GM18907 (cell line): Measurements from ENCODE around the gene SCN7A.
"Not testable (repeated sequence)": the region's sequence is repeated elsewhere in the genome, so short reads cannot be mapped to it uniquely, and the experiment has no call there.

Experiments used
- ATAC-seq: cut with Tn5 transposase; IDR thresholded peaks from one replicate; pipeline ENCODE4 v1.9.1; 2021; ENCODE audit warnings: mild to moderate bottlenecking, moderate library complexity; ENCODE audit not compliant: unreplicated experiment

SCN7A gene

GRCh38 chr2:166454006-166454595 is 39.9 kb downstream of the SCN7A start:
- no peak for ATAC-seq

DNA sequence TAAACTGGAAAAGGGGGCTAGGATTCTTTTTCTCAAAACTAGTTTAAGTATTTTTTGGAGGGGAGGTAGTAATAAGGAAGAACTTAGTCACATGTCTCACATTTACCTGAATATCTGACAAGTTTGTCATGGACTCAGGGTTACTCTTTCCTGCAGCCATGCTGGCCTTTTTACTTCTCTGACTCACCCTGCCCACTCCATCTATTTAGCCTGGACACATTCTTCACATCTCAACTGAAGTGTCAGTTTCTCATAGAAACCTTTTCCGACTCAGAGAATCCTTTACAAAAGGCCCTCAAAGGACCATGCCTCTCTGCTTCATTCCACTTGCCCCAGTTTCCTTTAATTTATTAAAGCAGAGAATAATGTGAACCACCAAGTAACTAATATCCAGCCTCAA is 42.6 kb downstream of the SCN7A start:
- no peak for ATAC-seq

DNA sequence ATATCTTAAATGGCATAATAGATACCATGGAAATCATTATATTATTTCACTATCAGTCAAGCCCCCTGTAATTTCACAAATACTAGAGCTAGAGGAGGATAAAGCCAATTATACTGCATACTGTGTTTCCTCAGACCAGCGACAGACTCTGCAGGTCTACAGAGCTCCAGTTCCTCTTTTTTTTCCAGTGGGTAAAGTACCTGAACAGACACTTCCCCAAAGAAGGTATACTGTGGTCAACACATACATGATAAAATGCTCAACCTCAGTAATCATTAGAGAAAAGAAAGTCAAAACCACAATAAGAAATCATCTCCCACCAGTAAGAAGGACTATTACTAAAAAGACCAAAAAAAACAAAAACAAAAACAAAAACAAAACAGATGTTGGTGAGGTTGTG is 44.6 kb downstream of the SCN7A start:
- peak; percentile 92 for ATAC-seq

DNA sequence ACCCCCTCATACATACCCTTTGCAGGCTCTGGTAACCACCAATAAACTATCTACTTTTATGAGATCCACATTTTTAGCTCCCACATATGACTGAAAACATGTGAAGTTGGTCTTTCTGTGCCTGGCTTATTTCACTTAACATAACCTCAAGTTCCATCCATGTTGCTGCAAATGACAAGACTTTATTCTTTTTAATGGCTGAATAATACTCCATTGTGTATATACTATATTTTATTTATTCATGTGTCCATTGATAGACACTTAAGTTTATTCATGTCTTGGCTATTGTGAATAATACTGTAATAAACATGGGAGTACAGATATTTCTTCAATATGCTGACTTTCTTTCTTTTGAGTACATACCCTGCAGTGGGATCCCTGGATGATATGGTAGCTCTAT is 45.9 kb downstream of the SCN7A start:
- no peak for ATAC-seq

- no peak for ATAC-seq
These were observed 49.7 kb downstream of the SCN7A start for GRCh38 chr2:166444306-166444705.

DNA sequence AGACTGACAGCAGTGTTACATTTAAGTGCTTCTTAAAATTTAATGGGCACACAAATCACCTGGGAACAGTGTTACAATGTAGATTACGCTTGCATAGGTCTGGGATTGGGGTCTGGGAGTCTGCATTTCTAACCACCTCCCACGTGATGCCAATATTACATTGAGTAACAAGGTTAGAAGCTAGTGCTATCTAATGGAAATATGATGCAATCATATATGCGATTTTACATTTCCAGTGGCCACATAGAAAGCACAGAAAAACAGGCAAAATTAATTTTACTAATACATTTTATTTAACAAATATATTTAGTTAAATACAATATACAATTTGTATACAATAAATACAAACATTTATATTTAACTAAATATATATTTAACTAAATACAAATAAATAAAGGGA is 53.7 kb downstream of the SCN7A start:
- no peak for ATAC-seq

- no peak for ATAC-seq
These were observed 55.0 kb downstream of the SCN7A start for GRCh38 chr2:166439078-166439477.

DNA sequence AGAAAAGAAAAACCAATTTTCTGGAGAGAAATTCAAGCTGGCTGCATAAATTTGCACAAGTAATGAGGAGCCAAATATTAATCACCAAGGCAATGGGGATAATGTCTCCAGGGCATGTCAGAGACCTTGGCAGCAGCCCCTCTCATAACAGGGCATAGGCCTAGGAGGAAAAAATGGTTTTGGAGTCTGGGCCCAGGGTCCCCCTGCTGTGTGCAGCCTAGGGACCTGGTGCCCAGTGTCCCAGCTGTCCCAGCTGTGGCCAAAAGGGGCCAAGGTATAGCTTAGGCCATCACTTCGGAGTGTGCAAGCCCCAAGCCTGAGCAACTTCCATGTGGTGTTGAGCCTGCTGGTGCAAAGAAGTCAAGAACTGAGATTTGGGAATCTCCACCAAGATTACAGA is 57.1 kb downstream of the SCN7A start:
- ATAC-seq, result no peak

DNA sequence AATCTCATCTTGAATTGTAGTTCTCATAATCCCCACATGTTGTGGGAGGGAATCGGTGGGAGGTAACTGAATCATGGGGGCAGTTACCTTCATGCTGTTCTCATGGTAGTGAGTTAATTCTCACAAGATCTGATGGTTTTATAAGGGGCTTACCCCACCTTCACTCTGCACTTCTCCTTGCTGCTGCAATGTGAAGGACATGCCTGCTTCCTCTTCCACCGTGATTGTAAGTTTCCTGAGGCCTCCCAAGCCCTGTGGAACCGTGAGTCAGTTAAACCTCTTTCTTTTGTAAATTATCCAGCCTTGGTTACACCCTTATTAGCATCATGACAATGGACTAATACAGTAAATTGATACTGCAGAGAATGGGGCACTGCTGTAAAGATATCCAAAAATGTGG is 57.9 kb downstream of the SCN7A start:
- ATAC-seq, result no peak

- ATAC-seq, result no peak
These were observed 59.6 kb downstream of the SCN7A start for GRCh38 chr2:166434491-166434890.

DNA sequence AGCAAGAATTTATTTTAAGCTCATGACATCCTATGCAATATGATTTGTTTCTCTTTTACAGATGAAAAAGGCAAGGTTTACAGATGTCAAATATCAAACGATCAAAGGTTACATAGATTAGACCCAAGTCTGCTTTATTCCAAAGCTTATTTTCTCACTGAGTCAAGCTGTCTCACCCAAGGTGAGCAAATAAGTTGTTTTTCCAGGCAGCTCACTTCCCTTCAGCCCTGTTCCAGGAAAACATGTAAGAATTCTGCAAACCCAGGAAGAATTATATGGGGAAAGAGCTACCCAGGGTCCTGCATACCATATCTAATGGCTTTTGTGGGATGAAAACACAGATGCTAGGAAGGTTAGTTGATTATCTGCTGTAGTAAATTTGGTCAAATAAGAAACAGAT is 60.6 kb downstream of the SCN7A start:
- no peak for ATAC-seq

GRCh38 chr2:166432331-166432730 is 61.7 kb downstream of the SCN7A start:
- no peak for ATAC-seq

DNA sequence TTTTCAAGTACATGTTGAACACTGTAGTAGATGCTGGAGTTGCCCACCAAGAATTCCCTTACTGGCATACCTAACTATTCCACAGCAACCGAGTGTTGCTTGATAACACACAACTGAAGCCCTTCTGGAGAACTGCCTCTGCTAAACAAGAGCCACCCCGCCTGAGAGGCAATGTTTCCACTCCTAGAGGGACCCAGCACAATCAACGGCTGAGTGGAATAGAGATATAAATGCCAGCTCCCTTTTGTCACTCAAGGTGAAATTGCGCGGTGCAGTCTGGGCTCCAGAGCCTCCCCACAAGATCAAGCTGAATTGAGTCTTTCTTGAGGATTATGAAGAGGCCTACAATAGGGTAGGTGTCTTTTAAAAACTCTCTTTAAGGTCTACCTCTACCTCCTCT is 69.2 kb downstream of the SCN7A start:
- ATAC-seq, result no peak

DNA sequence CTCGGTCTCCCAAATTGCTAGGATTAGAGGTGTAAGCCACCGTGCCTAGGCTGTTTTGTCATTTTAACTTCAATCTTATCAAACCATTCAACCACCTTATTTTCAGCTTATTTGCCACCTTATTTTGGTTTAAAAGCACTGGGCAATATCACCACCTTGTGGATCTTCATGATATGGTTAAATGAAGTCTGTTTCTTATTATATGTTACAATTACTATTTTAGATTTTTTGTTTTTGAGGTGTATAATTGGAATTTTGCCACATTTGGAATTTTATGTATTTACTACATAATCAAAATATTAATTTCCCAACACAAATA is 74.5 kb downstream of the SCN7A start:
- ATAC-seq, result no peak

- no peak for ATAC-seq
These were observed 75.0 kb downstream of the SCN7A start for GRCh38 chr2:166418853-166419615.

DNA sequence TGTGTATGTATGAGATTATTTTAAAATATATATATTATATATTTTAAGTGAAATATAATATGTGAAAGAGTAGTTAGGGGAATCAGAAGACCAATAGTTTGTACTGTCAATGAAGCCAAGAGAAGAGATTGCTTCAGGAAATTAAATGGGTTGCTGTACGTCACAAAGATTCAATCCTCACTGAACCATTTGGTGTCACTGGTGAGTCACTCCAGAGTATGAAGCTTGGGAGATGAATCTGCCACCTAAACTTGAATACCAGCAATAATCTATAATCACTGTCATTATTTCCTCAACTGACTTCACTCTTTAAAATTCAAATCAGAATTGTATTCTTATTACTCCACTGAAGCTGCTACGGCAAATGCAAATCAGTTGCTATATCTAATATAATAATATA is 76.4 kb downstream of the SCN7A start:
- ATAC-seq, result no peak

DNA sequence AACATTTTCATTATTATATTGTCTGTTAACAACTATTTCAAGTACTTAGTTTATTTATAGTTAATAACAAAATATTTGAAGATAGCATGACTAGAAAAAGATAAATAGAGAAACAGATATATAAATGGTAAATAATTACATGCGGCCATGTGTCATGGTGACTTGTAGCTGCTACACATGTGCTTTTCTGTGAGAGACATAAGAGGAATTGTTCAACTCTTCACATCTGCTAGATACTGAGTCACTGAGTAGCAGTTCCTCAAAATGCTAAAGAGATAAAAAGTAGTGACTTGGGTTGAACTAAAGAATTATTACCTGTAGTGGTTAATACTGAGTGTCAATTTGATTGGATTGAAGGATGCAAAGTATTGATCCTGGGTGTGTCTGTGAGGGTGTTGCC is 80.8 kb downstream of the SCN7A start:
- ATAC-seq, result no peak

DNA sequence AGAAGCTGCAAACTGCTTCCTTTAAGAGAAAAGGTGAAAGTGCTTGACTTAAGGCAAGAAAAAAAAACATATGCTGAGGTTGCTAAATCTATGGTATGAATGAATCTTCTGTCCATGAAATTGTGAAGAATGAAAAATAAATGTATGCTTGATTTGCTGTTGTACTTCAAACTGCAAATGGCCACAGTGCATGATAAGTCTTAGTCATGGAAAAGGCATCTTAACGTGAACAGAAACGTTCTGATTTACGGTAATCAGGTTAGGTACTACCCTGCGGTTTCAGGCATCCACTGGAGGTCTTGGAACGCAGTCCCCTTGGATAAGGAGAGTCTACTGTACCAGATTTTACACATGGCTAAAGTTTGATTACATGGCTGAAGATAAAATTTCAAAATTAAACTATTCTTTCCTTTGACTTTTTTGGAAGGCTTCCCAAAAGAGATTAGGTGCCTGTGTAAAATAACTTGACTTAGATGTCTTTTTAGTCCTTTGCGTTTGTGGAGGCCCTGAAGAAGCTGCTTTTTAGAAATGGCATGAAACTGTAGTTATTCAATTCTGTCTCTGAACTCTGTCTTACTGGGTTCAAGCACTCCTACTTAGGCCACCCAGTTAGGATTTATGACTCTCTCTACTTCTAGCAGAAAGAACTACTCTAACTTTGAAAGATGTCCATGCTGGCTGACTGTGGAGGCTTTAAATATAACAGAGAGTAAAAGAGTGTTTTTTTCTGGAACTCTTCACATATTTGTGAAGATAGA is 82.4 kb downstream of the SCN7A start:
- no peak for ATAC-seq

DNA sequence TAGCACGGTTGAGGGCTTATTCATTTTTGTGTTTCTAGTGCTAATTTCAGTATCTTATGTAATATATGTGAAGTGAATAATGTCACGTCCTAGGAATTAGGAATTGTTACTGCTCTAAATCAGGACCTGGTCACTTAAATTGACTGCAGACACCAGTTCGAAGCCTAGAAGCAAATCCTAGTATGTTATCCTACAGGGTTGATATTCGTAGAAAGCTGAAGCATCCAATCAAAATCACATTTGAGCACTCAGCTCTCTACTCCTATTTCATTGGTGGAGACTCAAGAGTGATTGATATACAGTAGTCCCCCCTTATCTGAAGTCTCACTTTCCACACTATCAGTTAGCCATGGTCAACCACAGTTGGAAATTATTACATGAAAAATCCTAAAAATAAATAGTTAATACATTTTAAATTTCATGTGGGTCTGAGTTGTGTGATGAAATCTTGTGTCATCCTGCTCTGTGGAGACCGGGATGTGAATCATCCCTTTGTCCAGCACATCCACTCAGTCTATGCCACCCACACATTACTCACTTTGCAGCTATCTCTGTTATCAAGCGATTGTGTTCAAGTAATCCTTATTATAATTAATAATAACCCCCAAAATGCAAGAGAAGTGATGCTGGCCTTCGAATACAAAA is 83.1 kb downstream of the SCN7A start:
- no peak for ATAC-seq

DNA sequence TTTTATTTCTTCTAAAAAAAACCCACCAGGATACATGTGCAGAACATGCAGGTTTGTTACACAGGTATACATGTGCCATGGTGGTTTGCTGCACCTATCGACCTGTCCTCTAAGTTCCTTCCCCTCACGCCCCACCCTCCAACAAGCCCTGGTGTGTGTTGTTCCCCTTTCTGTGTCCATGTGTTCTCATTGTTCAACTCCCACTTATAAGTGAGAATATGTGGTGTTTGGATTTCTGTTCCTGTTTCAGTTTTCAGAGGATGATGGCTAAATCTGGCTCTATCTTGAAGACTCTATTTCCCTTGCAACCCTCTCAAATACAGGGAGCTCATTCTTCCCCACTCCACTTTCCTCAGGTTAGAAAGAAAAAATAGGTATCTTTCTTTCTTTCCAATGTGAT is 86.3 kb downstream of the SCN7A start:
- ATAC-seq, result not testable (repeated sequence)

GRCh38 chr2:166406374-166406773 is 87.7 kb downstream of the SCN7A start:
- ATAC-seq, result no peak

- no peak for ATAC-seq
These were observed 88.5 kb downstream of the SCN7A start for GRCh38 chr2:166405569-166405926.
